T-helper 1 cell treated with Interleukin-12 subunit alpha and Interleukin-12 subunit beta and Interleukin-4 antibody, amounts not matched to agents 30 μg/mL and 1 μg/mL, for 36 hours (primary cell): ENCODE data around the gene PGLYRP4.
"Not testable (repeated sequence)": the region's sequence is repeated elsewhere in the genome, so short reads cannot be mapped to it uniquely, and the experiment has no call there.

Source experiments
- H3K27ac Mint-ChIP-seq: one replicate; pipeline ENCODE4 v1.8.0; 2021; ENCODE audit warnings: mild to moderate bottlenecking, mixed read lengths
- H3K27me3 Mint-ChIP-seq: one replicate; pipeline ENCODE4 v1.8.0; 2021; ENCODE audit warnings: low read depth, mixed read lengths
- H3K36me3 Mint-ChIP-seq: one replicate; pipeline ENCODE4 v1.8.0; 2021; ENCODE audit warnings: low read depth, mixed read lengths
- H3K4me1 Mint-ChIP-seq: one replicate; pipeline ENCODE4 v1.8.0; 2021; ENCODE audit warnings: low read depth, mixed read lengths
- H3K4me3 Mint-ChIP-seq: one replicate; pipeline ENCODE4 v1.8.0; 2021; ENCODE audit warnings: mild to moderate bottlenecking, moderate library complexity, mixed read lengths
- H3K9me3 Mint-ChIP-seq: one replicate; pipeline ENCODE4 v1.8.0; 2021; ENCODE audit warnings: mixed read lengths

The PGLYRP4 gene

DNA sequence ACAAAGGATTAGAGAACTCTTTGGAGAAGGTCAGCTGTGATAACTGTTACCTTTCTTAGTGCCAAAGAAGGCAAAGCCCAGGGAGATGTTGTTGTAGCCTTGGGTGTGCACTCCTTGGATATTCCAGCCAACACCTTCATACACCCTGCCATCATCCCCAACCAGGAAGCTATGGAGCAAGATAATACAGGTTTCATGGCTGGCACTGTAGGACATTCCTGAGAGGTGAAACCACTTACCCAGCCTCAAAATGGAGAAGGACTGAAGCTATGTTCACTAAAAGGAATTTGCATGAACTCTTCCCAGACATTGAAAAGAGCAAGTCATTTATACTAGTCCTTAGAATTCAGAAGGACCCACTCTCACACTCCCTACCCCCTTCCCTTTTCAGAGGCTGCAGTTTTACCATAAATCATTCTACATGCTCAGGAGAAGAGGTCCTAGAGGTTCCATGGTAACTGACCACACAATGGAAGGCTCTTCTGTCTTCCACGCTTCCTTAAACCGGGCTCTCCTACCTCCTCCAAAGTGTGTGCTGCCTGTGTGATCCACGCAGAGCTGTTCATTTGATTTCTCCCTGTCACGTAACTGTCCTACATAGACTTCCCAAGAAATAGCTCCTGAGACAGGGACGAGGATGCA is 5.5 kb downstream of the PGLYRP4 start:
- peak overlapping the region; percentile 38 for H3K4me3 Mint-ChIP-seq
- H3K27me3 Mint-ChIP-seq = peaks cover 26% of the 10 kb centered on the region
- H3K4me1 Mint-ChIP-seq = peaks cover 49% of the 10 kb centered on the region
- peak overlapping the region; percentile 64 for H3K27ac Mint-ChIP-seq
- H3K36me3 Mint-ChIP-seq = no peaks in the 10 kb centered on the region
- no peaks in the 10 kb centered on the region for H3K9me3 Mint-ChIP-seq

DNA sequence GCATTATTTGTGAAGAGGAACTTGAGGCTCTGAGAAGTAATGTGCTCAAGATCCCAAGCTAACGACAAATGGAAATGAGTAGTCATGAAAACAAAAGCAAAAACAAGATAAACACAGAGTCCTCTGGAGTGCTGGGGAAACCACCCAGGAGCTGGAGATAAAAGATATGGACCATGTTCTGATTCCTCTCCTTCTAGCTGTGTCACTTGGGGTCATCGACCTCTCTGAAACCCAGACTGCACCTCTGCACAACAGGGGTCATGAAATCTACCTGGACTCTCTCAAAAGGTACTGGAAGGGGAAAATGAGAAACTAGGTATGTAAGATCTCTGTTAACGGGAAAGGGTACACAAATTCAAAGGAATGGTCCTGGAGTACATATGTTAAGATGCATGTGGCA is 6.5 kb downstream of the PGLYRP4 start:
- Mint-ChIP-seq H3K9me3 (no peaks in the 10 kb centered on the region), H3K27ac (no peak overlapping the region)

DNA sequence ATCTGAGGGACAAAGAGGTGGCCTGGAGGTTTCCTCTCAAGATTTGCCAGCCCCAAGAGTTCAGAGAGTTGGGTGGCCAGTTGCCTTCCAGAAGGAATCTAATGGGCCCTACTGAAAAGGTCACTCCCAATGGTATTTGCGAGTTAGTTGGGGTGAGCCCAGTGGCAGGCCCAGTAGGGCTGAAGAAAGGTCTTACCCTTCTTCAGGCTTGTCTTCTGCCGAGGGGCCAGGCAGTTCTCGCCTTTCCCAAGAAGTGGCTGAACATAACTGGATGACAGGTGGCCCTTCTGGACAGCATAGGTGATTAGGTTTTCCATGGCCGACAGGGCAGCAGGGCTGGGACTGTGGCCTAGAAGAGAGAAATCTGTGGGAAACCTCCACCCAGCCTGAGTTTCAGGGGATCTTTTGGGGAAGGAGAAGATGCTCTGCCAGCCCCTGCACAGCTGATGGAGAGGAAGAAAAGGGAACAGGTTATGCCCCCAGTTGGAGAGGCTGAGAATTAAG is 7.2 kb downstream of the PGLYRP4 start:
- Mint-ChIP-seq H3K4me1 (peaks cover 46% of the 10 kb centered on the region), H3K4me3 (no peak overlapping the region), H3K27ac (no peak overlapping the region), H3K27me3 (peaks cover 23% of the 10 kb centered on the region), H3K36me3 (no peaks in the 10 kb centered on the region), H3K9me3 (no peaks in the 10 kb centered on the region)

More for the DNA sequence above, 6.5 kb downstream of the PGLYRP4 start:
- H3K4me1 Mint-ChIP-seq = peaks cover 49% of the 10 kb centered on the region
- H3K27me3 Mint-ChIP-seq = peaks cover 28% of the 10 kb centered on the region
- H3K36me3 Mint-ChIP-seq = no peaks in the 10 kb centered on the region
- no peak overlapping the region for H3K4me3 Mint-ChIP-seq

GRCh38 chr1:153340356-153340755 is 8.3 kb downstream of the PGLYRP4 start:
- Mint-ChIP-seq H3K27me3 (peaks cover 23% of the 10 kb centered on the region), H3K4me1 (peaks cover 35% of the 10 kb centered on the region)

GRCh38 chr1:153339802-153340201 is 8.8 kb downstream of the PGLYRP4 start:
- Mint-ChIP-seq H3K36me3 (no peaks in the 10 kb centered on the region), H3K4me3 (peak overlapping the region; percentile 33), H3K9me3 (no peaks in the 10 kb centered on the region), H3K27ac (peak overlapping the region; percentile 23), H3K4me1 (peaks cover 33% of the 10 kb centered on the region), H3K27me3 (peaks cover 23% of the 10 kb centered on the region)

More at GRCh38 chr1:153340356-153340755, 8.3 kb downstream of the PGLYRP4 start:
- no peaks in the 10 kb centered on the region for H3K9me3 Mint-ChIP-seq
- H3K36me3 Mint-ChIP-seq = no peaks in the 10 kb centered on the region
- H3K27ac Mint-ChIP-seq = no peak overlapping the region
- H3K4me3 Mint-ChIP-seq = no peak overlapping the region

DNA sequence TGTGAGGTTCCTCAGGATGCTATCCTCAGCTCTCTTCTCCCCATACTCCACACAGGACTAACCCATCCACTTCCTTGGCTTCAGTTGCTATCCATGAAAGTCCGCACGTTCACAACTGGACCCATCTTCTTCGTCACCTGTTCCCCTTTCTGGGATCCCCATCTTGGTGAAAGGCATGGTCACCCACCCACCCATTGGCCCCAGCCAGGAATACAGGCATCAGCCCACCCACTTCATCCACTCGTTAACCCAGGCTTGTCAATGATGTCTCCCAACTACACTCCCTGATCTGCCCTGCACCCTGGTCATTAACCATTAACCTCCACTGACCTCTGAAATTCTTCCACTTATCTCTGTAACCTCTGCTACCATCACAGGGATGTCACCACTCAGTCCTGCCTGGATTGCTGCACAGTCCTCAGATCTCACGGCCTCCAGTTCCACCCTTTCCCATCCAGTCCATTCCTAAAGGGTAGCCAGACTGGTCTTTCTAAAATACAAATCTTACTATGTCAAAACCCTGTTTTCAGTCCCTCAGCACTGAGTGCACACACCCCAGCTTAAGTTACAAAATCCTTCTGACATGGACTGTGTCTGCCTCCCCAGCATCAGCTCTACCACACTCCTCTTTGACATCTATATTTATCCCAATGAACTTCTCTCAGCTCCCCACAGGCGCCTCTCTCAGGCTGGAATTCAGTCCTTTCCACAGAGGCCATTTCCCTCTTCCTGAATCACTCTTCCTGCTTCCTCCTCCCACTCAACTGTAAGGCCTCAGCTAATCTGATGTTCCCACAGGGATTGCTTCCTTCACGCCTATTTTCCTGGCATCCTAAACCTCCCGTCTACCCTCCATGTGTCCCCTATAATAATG is 10.4 kb downstream of the PGLYRP4 start:
- H3K9me3 Mint-ChIP-seq = no peaks in the 10 kb centered on the region
- H3K36me3 Mint-ChIP-seq = no peaks in the 10 kb centered on the region
- peaks cover 30% of the 10 kb centered on the region for H3K27me3 Mint-ChIP-seq
- H3K4me1 Mint-ChIP-seq = peaks cover 17% of the 10 kb centered on the region
- H3K4me3 Mint-ChIP-seq = no peak overlapping the region
- H3K27ac Mint-ChIP-seq = no peak overlapping the region

DNA sequence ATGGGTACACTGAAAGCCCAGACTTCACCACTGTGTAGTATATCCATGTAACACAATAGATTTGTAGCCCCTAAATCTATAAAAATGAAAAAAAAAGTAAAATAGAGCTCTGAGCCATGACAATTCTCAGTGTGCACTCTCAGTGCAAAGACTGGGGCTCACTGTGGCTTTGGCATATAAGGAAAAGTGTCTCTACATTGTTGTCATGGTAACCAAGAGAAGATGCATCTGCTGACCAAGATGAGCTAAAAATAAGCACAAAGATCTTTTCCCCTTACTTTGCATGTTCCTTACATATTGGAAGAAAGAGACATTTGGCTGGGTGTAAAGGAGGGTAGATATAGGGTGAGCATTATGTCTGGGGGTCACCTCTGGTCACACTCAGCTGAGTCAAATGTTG is 12.0 kb downstream of the PGLYRP4 start:
- Mint-ChIP-seq H3K27ac (no peak overlapping the region), H3K4me3 (no peak overlapping the region), H3K27me3 (peaks cover 24% of the 10 kb centered on the region), H3K36me3 (no peaks in the 10 kb centered on the region), H3K4me1 (peaks cover 9% of the 10 kb centered on the region), H3K9me3 (peaks cover 6% of the 10 kb centered on the region)

GRCh38 chr1:153333902-153334301 is 14.7 kb downstream of the PGLYRP4 start:
- no peak overlapping the region for H3K4me3 Mint-ChIP-seq
- H3K4me1 Mint-ChIP-seq = no peaks in the 10 kb centered on the region
- H3K27ac Mint-ChIP-seq = no peak overlapping the region
- H3K36me3 Mint-ChIP-seq = no peaks in the 10 kb centered on the region
- peaks cover 27% of the 10 kb centered on the region for H3K27me3 Mint-ChIP-seq
- H3K9me3 Mint-ChIP-seq = peaks cover 14% of the 10 kb centered on the region

- Mint-ChIP-seq H3K36me3 (no peaks in the 10 kb centered on the region), H3K27me3 (peaks cover 6% of the 10 kb centered on the region), H3K9me3 (peaks cover 15% of the 10 kb centered on the region), H3K27ac (no peak overlapping the region), H3K4me3 (no peak overlapping the region), H3K4me1 (no peaks in the 10 kb centered on the region)
Observed at GRCh38 chr1:153324912-153325311, 23.7 kb downstream of the PGLYRP4 start.

- Mint-ChIP-seq H3K4me3 (no peak overlapping the region), H3K9me3 (peaks cover 14% of the 10 kb centered on the region), H3K36me3 (no peaks in the 10 kb centered on the region), H3K27ac (no peak overlapping the region), H3K4me1 (no peaks in the 10 kb centered on the region), H3K27me3 (peaks cover 8% of the 10 kb centered on the region)
Observed at GRCh38 chr1:153322568-153322967, 26.1 kb downstream of the PGLYRP4 start.

DNA sequence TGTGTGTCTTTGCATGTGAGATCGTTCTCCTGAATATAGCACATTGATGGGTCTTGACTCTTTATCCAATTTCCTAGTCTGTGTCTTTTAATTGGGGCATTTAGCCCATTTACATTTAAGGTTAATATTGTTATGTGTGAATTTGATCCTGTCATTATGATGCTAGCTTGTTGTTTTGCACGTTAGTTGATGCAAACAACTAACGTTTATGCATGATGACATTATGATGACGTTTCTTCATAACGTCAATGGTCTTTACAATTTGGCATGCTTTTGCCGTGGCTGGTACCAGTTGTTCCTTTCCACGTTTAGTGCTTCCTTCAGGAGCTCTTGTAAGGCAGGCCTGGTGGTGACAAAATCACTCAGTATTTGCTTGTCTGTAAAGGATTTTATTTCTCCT is 30.5 kb downstream of the PGLYRP4 start:
- H3K9me3 Mint-ChIP-seq = peaks cover 17% of the 10 kb centered on the region
- H3K4me3 Mint-ChIP-seq, H3K36me3 Mint-ChIP-seq, H3K27ac Mint-ChIP-seq, H3K4me1 Mint-ChIP-seq: not testable (repeated sequence)
- H3K27me3 Mint-ChIP-seq = peaks cover 13% of the 10 kb centered on the region

- not testable (repeated sequence) for H3K36me3 Mint-ChIP-seq, H3K27ac Mint-ChIP-seq, H3K27me3 Mint-ChIP-seq, H3K4me3 Mint-ChIP-seq, H3K9me3 Mint-ChIP-seq, H3K4me1 Mint-ChIP-seq
Observed at GRCh38 chr1:153316013-153316412, 32.6 kb downstream of the PGLYRP4 start.

GRCh38 chr1:153314388-153314787 is 34.3 kb downstream of the PGLYRP4 start:
- H3K36me3 Mint-ChIP-seq, H3K9me3 Mint-ChIP-seq, H3K27me3 Mint-ChIP-seq, H3K4me1 Mint-ChIP-seq, H3K27ac Mint-ChIP-seq, H3K4me3 Mint-ChIP-seq: not testable (repeated sequence)

DNA sequence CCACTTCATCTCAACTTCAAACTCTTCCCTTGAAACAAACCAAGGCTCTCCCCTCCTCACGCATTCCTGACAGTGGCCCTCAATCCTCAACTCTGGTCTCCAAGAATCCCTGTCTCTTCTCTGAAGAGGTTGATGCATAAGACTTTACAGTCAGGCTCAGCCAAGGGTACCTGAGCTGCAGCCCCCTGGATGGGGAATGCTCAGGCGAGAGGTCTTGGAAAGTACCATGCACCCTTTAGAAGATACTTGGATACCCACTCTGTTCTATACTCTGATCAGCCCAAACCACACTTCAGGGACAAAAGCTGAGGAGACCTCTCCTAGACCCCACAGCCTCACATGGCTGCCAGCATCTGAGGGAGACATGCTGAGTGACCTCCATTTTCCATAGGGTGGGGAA is 35.4 kb downstream of the PGLYRP4 start:
- H3K4me3 Mint-ChIP-seq = no peak overlapping the region
- H3K36me3 Mint-ChIP-seq = no peaks in the 10 kb centered on the region
- H3K4me1 Mint-ChIP-seq = no peaks in the 10 kb centered on the region
- no peak overlapping the region for H3K27ac Mint-ChIP-seq
- H3K9me3 Mint-ChIP-seq = peaks cover 3% of the 10 kb centered on the region
- H3K27me3 Mint-ChIP-seq = peaks cover 10% of the 10 kb centered on the region

DNA sequence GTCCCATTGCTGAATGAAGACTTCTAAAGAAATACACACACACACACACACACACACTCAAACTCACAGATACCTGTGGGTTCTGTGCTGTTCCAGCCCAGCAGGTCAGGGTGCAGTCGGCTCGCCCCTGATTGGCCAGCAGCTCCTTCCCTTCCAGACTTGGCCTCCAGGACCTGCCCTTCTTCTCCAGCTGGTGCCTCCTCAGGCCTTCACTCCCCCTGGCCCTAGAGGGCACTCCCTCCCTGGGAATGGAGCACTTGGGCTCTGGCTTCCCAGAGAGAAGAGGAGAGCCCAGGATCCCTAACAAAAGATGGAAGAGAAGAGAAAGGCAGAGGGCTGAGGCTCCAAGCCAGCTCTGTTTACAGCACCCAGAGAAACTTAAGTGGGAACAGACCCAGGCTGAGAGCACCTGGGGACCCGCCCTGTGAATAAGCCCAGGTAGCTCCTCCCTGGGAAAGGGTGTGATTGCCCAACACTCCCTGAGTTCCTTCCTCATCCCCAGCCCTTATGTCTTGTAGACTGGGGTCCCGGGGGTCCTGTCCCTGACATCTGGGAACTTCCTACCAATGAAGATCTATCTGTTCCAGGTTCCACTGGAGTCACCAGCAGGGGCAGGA is 36.0 kb downstream of the PGLYRP4 start, which contains the start of gene PGLYRP3:
PGLYRP3 (minus strand) TSS at position 383 of the 617 bp plus-strand sequence. CDS start 2,287 bp downstream, outside the sequence.
- H3K27ac Mint-ChIP-seq = no peak within 1 kb of the TSS
- H3K4me1 Mint-ChIP-seq = no peaks in the 10 kb centered on the region
- H3K9me3 Mint-ChIP-seq = peaks cover 3% of the 10 kb centered on the region
- H3K36me3 Mint-ChIP-seq = no peaks in the 10 kb centered on the region
- peaks cover 5% of the 10 kb centered on the region for H3K27me3 Mint-ChIP-seq
- no peak within 1 kb of the TSS for H3K4me3 Mint-ChIP-seq
